SKM-1 treated with dmso at 0.1 percent for 144 hours (cell line): ENCODE measurements around the gene ACSS2.

Source experiments
- DNase-seq: peaks from one replicate; lab custom pipeline; 2025; ENCODE audit not compliant: unreplicated experiment; lab: John Stamatoyannopoulos, UW

The ACSS2 gene, protein sequence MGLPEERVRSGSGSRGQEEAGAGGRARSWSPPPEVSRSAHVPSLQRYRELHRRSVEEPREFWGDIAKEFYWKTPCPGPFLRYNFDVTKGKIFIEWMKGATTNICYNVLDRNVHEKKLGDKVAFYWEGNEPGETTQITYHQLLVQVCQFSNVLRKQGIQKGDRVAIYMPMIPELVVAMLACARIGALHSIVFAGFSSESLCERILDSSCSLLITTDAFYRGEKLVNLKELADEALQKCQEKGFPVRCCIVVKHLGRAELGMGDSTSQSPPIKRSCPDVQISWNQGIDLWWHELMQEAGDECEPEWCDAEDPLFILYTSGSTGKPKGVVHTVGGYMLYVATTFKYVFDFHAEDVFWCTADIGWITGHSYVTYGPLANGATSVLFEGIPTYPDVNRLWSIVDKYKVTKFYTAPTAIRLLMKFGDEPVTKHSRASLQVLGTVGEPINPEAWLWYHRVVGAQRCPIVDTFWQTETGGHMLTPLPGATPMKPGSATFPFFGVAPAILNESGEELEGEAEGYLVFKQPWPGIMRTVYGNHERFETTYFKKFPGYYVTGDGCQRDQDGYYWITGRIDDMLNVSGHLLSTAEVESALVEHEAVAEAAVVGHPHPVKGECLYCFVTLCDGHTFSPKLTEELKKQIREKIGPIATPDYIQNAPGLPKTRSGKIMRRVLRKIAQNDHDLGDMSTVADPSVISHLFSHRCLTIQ

DNA sequence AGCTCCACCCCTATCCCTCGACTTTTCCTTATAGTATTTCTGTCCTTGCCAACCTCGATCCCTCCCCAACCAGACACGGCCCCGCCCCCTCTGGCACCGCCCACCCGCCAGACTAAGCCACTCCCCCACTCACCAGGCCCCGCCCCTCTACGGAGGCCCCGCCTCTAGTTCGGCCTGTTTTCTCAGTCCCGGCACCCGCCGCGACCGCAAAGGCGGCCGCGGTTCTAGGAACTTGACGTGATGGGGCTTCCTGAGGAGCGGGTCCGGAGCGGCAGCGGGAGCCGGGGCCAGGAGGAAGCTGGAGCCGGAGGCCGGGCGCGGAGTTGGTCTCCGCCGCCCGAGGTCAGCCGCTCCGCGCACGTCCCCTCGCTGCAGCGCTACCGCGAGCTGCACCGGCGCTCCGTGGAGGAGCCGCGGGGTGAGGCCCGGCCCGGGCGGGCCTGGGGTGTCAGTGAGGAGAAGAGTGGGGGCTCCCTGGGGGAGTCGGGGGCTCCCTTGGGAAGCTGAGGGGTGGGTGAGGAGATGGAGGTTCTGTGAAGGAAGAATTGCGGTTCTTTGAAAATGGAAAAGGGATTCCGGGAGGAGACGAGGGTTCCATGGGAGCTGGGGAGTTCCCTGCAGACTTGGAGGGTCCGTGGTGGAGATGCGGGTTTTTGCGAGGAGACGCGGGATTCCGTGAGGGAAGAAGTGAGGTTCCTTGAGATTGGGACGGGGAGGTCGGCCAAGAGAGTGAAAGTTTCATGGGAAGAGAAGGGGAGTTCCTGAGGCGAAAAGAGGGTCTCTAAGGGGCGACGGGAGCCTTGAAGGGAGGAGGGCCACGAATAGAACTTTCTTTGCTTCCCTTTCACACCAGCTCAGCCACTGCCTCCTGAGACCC lies at the start of gene ACSS2:
ACSS2 (plus strand) TSS at position 207 of the 877 bp plus-strand sequence; CDS start at position 241, 34 bp downstream.
- DNase-seq = no peak

DNA sequence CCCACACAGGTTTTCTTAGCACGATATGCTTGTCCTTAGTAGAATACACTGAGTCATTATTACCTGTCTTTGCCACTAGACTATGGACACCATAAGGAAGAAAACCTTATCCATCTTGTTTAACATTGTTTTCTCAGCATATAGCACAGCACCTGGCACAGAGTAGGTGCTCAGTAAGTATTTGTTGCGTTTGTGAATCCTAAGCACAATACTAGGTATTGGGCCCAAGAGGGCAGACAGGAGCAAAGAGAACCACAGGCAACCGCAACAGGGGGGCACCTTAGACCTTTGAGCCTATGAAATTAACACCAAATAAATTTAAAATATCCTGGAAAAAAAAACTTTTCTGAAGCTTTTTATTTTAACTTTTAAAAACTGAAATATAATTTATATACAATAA lies 47.2 kb upstream of the ACSS2 start:
- no peak for DNase-seq

DNA sequence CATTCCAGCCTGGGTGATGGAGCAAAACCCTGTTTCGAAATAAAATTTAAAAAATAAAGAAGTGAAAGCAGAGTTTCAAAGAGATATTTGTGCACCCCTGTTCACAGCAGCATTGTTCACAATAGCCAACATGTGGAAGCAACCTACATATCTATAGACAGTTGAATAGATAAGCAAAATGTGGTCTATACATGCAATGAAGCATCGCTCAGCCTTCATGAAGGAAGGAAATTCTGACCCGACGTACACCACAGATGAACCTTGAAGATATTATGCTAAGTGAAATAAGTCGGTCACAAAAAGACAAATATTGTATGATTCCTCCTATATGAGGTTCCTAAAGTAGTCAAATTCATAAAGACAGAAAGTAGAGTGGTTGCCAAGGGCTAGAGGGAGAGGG lies 44.5 kb upstream of the ACSS2 start:
- DNase-seq = no peak

DNA sequence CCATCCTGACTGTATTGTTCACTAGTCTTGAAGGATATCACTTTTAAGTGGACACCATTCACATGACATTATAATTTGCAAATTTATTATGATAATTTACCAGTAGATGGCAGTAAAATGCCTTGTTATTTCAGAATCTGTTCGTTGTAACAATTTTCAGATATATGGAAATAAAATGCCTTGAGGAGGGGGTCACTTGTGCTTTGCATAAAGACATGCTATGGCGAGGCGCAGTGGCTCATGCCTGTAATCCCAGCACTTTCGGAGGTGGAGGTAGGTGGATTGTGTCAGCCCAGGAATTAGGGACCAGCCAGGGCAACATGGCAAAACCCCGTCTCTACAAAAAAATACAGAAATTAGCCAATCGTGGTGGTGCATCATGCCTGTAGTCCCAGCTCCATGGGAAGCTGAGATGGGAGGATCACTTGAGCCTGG lies 41.9 kb upstream of the ACSS2 start:
- DNase-seq = no peak

DNA sequence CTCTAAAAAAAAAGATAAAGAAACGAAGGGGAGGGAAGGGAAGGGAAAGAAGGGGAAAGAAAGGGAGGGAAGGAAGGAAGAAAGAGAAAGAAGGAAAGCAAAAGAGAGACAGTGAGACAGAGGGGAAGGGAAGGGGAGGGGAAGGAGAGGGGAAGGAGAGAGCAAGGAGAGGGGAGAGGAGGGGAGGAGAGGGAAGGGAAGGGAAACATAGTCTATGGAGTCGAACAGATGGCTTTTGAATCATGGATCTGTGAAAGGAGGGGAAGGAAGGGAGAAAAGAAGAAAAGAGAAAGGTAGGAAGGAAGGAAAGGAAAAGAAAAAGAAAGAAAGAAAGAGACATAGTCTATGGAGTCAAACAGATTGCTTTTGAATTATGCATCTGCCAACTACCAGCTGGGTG lies 34.3 kb upstream of the ACSS2 start:
- DNase-seq = no peak

DNA sequence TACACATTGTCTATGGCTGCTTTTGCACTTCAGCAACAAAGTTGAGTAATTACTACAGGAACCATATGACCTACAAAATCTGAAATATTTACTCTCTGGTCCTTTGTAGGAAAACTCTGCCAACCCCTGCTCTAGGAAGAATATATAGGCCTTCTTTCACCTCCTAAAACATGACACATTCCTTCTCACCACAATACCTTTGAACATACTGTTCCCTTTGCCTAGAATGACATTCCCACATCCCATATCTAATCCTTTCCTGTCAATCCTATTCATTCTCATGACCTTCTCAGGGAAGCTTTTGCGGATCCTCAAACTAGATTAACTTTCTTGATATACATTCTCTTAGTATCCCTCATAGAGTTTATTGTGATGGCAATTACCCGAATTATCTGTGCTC lies 33.0 kb upstream of the ACSS2 start:
- no peak for DNase-seq

DNA sequence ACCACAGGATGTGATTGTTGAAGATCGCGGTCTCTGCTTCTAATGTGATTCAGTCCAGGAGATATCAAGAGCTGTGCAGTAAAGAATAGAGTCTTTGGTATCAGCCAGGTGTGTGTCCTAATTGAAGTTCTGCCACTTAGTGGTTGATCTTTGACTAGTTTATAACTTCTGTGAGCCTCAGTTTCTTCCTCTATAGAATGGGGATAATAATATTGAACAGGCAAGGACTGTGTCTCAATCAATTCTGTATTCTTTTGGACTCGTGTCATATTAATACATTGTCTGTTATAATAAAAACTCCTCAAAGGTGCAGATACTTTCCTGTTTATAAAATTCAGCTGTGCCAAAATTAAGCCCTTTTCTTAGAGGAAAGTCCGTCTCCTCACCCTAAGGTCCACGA lies 27.8 kb upstream of the ACSS2 start:
- DNase-seq = no peak

DNA sequence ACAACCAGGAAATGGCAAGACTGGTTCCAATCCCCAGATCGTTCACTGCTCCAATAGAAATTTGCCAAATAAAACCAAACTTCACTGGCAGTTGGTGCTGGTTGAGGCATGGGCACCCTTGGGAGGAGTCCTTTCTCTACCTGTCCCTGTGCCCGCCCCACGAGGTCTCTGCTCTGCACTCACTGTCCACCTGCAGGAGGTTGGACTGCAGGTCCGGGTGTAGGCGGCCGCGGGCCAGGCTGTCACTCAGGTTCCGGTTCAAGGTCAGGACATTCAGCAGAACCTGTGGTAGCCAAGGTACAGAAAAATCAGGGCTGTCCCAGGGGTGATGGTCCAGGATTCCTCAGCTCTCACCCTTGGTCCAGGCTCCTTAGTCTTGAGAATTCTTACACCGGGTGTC lies 26.6 kb upstream of the ACSS2 start:
- no peak for DNase-seq

DNA sequence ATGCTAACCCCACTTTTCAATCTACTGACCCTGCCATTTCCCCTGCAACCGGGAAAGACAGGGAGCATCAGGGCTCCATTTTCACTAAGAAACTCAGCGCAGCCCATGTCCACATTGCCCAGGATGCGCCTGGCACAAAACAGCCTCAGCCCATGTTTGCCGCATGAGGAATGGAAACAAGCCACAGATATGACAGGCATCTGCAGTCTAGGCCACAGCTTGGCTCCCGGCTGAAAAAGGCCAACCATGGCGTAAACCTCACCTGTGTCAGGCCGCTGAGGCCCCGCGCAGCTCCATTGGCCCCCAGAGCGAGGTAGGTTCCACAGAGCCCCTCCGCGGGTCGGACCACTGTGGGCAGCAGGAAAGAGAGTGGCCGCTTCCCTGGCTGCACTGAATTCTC lies 25.4 kb upstream of the ACSS2 start:
- no peak for DNase-seq

DNA sequence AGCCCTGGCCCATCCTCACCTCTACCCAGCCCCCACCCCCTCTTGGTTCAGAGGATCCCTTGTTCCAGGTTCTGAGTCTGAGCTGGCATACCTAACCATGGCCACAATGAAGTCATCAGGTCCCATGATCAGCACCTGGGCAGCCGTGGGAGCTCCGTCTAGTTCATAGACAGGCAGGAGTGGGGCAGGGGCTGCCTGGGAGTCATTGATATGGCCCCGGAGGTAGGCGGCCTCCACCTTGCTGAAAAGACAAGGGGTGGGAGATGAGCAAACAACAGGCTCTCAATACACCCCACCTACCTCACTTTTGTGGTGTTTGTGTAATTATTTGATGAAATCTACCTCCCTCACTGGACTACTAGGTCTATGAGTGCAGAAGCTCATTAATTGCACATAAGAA lies 24.1 kb upstream of the ACSS2 start:
- no peak for DNase-seq

DNA sequence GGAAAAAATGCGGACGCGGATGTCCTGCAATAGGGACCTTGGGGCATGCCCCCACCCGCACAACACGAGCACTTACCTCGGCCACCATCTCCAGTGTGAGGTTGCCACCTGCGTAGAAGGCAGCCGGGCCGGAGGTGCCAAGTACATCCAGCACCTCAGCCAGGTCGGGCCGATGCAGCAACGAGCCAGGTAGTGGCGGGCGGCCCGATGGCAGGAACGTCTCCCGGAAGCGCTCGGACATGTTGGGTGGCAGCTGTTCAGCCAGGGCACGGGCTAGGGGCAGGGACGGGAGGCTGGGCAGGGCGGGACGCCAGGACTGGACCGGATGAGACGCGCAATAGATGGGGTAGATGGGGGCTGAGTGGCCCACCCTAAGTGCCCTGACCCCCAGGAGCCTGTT lies 17.0 kb upstream of the ACSS2 start:
- DNase-seq = no peak

DNA sequence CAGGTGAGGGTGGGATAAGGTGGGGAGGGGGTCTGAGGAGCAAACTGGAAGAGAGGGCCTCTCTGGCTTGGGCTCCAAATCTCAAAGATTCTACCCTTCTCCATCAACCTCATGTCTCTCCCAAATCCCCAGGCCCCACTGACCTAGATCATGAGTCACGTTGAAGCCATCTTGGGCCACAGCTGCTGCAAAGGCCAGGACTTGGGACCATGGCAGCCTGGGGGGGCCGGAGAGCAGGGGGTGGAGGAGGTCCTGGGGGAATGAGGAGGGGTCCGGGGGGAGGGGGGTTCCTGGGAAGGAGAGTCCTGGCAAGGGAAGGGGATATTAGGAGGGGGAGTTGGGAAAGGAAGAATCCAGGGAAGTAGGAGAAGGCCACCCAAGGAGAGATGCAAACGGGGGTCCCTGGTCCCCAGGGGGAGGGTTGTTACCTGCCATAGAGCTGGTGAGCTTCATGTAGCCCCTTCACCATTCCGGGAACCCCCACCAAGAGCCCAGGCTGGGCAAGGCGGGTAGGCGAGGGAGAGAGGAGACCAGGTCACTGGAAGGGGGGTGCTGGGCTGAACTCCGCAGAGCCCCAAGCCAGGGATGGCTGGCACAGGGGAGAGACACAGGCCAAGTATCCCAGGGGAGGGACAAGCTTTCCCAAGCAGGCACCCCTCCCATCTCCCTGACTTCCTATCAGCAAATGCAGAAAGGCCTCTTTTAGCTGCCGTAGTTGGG lies 16.4 kb upstream of the ACSS2 start:
- no peak for DNase-seq

DNA sequence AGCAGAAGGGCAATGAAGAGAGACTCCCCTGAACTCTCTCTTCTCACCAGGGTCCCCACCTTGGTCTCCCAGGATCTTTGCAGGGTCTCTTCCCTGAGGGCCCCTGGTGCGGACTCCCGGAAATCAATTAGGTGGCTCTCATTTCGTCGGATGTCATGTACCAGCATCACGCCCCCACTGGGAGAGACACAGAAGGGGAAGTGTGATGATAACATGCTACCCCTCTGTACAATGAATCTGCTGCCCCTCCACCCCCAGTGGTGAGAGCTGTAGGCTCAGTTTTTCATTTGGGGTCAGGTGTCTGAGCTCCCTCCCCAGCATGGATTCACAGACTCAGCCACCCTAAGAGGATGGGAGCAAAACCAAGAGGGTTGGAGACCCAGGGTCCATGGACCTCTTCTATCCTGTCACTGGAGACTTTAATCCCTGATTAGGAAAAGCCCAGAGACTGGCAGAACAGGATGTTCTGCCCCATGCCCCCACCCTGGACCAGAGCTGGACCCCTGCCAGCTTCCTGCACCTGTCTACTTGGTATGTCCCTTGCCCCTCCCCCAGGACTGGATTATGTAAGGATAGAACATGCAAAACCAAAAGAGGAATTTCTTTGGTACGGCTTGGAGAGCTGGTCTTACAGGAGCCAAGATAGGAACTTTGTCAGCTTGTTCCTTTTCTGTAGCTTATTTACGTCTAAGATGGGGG lies 14.9 kb upstream of the ACSS2 start:
- no peak for DNase-seq

DNA sequence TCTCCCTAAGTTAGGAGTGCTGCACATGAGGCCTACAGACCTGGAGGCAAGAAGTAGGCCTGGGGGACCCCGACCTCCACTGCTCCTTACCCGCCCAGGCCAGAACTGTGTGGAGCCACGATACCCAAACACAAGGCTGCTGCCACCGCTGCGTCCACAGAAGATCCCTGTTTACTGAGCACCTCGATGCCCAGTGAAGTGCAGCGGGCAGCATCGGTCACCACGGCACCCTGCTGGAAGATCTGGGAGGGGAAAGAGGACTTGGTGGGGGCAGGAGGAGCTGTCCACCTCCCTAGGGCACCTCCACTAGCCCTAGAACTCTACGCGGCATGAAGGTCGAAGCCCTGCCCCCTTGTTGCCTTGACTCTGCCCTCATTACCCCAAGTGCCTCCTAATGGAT lies 13.7 kb upstream of the ACSS2 start:
- DNase-seq = no peak

DNA sequence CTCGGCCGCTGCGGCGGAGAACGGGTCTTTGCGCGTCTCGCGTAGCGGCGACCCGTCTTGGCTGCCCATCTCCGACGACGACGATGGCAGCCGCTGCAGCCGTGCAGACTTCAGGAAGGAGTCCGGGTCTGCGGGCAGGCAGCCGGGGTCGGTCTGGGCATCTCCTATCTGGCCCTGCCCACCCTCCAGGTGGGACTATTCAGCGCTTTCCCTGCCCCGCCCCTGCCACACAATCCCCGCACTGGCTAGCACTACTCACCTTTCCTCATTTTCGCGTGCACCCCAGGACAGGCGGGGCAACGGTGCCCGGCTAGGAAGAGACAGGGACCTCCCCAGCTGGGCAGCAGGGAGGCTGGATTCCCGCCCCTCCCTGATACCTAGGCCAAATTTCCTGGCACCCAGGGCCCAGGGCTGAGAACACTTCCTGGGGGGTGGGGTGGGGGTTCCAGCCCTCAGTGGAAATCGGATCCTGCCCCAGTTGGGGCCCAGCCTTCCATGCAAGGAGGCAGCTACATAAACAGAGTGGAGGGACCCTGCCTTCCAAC lies 12.9 kb upstream of the ACSS2 start:
- no peak for DNase-seq

DNA sequence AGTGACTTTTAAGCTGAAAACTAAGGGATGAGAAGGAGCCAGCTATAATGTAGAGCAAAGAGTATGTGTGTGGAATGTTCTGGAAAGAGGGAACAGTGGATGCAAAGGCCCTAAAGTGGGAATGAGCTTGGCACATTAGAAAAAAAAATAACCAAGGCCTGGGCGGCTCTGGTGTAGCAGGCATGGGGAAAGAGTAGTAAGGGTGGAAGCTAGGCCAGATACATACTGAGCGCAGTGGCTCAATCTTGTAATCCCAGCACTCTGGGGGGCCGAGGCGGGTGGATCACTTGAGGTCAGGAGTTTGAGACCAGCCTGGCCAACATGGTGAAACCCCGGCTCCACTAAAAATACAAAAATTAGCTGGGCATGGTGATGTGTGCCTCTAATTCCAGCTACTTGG lies 12.2 kb upstream of the ACSS2 start:
- DNase-seq = no peak

DNA sequence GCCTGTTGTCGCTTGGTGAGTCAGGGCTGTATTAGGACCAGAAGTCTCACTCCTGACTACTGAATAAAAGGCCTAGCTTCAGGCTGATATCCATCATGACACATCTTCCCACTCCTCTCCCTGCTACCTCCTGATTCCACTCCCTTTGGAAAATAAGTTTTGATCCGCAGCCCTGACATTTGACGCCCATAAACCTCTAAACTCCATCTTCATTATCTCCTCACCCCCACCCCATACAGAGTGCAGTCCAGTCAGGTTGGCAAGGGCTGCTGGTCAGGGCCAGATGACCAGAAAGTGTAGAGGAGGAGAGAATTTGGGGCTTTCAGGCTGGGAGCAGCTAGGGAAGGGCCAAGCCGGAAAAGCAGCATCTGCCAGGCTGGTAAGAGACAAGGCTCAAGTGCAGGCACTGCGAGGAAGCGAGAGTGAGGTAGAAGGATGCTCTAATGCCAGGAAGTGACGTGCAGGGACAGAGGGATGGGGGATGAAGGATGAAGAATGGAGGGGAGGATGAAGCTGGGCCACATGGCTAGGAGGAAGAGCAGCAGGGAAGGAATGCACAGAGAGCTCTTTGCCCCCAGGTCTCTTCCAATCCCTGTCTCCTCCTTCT lies 5.0 kb upstream of the ACSS2 start:
- no peak for DNase-seq

DNA sequence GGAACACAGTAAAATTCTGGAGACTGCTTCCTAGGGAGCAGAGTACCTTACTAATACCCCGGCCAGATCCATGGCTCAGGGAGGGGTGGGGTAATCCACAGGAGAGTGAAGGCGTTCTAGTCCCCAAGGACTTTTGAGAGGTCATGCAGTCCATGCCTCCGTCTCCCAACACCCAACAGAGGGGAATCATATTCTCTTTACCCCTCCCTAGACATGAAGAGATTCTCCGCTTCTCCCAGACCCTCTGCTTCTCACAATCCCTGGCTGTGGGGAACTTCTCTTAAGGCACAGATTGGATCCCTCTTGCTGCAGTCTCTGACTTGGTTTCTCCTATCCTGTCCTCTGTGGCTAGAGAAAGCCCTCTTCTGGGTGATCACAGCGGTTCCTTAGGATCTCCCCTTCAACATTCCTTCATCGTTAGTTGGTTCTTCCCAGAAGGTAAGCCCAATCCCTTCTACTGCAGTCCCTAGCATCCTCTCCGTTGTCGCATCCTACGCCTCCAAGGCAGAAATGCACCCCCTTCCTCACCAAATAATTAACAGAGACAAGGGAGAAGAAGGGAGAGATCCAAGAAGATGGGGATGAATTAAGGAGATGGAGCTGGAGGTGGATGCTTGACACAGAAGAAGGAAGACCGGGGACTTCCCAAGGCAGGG lies 4.3 kb upstream of the ACSS2 start:
- DNase-seq = no peak

DNA sequence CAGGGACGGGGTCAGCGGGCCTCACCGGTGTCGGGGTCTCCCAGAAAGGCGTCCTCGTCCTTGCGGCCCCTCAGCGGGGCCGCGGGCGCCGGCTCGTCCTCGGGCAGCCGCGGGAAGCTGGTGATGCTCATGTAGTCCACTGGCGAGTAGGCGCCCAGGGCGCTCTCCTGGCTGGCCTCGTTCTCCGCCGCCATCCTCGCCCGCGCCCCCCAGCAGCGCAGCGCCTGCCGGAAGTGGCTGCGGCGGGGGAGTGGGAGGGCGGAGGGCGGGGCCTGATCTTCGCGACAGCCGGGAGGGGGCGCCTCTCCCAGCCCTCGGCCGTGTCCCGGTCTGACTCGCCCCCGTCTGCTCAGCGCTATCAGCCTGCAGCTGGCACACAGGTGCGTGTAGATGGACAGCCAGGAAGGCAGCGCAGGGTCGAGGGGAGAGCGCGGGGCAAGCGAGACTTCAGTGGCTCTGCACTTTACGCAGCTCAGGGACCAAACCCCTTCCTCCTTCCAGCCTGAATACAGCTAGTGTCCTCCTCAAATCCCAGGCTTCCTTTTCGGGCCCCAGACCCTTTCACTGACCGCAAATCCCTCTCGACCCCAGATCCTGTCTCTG lies 3.7 kb upstream of the ACSS2 start, which contains the start of gene GGT7:
GGT7 (minus strand) TSS at position 235 of the 603 bp plus-strand sequence; CDS start at position 194, 41 bp downstream.
- peak; percentile 59 for DNase-seq
